HG03108 (cell line): Measurements from ENCODE around the gene CDCP2.
"Not testable (repeated sequence)": the region's sequence is repeated elsewhere in the genome, so short reads cannot be mapped to it uniquely, and the experiment has no call there.

Source experiments
- ATAC-seq: cut with Tn5 transposase; IDR thresholded peaks from one replicate; pipeline ENCODE4 v1.9.1; 2021; ENCODE audit warnings: moderate library complexity; ENCODE audit not compliant: unreplicated experiment

The CDCP2 gene

GRCh38 chr1:54094730-54095105, 58.1 kb downstream of the CDCP2 start:
- not testable (repeated sequence) for ATAC-seq

GRCh38 chr1:54094001-54094729, 58.6 kb downstream of the CDCP2 start:
- no peak for ATAC-seq

- ATAC-seq, result no peak
Observed at GRCh38 chr1:54091666-54092065, 61.1 kb downstream of the CDCP2 start.

- ATAC-seq, result no peak
Observed at GRCh38 chr1:54088385-54088784, 64.4 kb downstream of the CDCP2 start.

- ATAC-seq, result no peak
Observed at GRCh38 chr1:54086754-54087153, 66.0 kb downstream of the CDCP2 start.

- ATAC-seq, result no peak
Observed at GRCh38 chr1:54084794-54085193, 68.0 kb downstream of the CDCP2 start.
